Mammary epithelial cell (primary cell): ENCODE results near the gene SRP68.

Experiments used
- EZH2 ChIP-seq: IDR thresholded peaks from 2 replicates; pipeline ENCODE4 v1.6.1; 2012; ENCODE audit warnings: low read length, inconsistent platforms, borderline replicate concordance
- TF ChIP-seq, protein P1 (sequence below), 2 donors: IDR thresholded peaks in 1 of 2; conservative IDR thresholded peaks in 1 of 2; 2 replicates each; pipeline ENCODE4 v1.5.1; 2011 to 2012; ENCODE audit warnings: inconsistent platforms in 2 of 2, low read length in 2 of 2, mild to moderate bottlenecking in 2 of 2, control low read depth in 1 of 2, low read depth in 1 of 2; ENCODE audit not compliant: insufficient read depth in 1 of 2; ENCODE audit errors: extremely low read depth in 1 of 2

DNA sequence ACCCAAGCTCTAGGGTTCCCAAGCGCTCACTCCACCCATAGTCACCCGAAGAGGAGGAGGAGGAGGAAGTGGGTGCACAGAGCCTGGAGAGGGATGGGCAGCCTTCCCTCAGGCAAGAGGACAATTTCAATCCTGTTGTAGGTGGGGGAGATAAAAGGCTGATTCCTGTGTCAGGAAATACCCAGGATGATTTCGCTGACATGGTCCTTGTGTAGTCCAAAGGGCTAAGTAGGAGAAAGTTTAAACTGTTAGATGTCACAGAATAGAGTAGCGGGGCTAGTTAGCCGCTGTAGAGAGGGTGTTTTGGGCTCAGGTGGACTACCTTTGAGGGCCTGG, 32.5 kb upstream of the SRP68 start:
- TF ChIP-seq, protein P1, sequence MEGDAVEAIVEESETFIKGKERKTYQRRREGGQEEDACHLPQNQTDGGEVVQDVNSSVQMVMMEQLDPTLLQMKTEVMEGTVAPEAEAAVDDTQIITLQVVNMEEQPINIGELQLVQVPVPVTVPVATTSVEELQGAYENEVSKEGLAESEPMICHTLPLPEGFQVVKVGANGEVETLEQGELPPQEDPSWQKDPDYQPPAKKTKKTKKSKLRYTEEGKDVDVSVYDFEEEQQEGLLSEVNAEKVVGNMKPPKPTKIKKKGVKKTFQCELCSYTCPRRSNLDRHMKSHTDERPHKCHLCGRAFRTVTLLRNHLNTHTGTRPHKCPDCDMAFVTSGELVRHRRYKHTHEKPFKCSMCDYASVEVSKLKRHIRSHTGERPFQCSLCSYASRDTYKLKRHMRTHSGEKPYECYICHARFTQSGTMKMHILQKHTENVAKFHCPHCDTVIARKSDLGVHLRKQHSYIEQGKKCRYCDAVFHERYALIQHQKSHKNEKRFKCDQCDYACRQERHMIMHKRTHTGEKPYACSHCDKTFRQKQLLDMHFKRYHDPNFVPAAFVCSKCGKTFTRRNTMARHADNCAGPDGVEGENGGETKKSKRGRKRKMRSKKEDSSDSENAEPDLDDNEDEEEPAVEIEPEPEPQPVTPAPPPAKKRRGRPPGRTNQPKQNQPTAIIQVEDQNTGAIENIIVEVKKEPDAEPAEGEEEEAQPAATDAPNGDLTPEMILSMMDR (conservative IDR thresholded peaks at IDR 0.05 in 1 of 2, IDR thresholded peaks at IDR 0.05 in 1 of 2; ENCODE audit: extremely low read depth in 1 of 2, insufficient read depth in 1 of 2, low read depth in 1 of 2, low read length in 2 of 2) = no peak
- no peak for TF ChIP-seq EZH2
